ENCODE measurements around the gene CSTPP1. TPM values are rescaled to one million over a fixed set of nuclear protein-coding genes. Genes with fewer than 3 reads are reported as not detected.
"Not testable (repeated sequence)": the region's sequence is repeated elsewhere in the genome, so short reads cannot be mapped to it uniquely, and the experiment has no call there.

Gene CSTPP1
- total RNA-seq, 4 donors from 2014 or later: 31.8 to 42.1 (median 39.1) TPM

GRCh38 chr11:47189100-47189834, 252.7 kb downstream of the CSTPP1 start:
- DNase-seq: peak in 1 of 3 donors; percentile 66
- H3K27ac ChIP-seq: peak overlapping the region in 2 of 4 donors; percentile 72 to 89
- H3K36me3 ChIP-seq: no peaks in the 10 kb centered on the region
- H3K27me3 ChIP-seq: peaks cover 0 to 6% of the 10 kb centered on the region in 2 donors
- TF ChIP-seq CTCF (IDR thresholded peaks at IDR 0.05) (no peak), POLR2A (IDR thresholded peaks at IDR 0.05) (no peak)
- no peak overlapping the region for H3K4me3 ChIP-seq
- peaks cover 6 to 47% (median 13%) of the 10 kb centered on the region in 4 donors for H3K4me1 ChIP-seq
- H3K9me3 ChIP-seq: no peaks in the 10 kb centered on the region

GRCh38 chr11:47191137-47191536, 254.6 kb downstream of the CSTPP1 start:
- H3K27ac ChIP-seq, DNase-seq, H3K36me3 ChIP-seq, H3K27me3 ChIP-seq, H3K4me3 ChIP-seq, H3K9me3 ChIP-seq: not testable (repeated sequence)
- H3K4me1 ChIP-seq: peaks cover 4 to 30% (median 7%) of the 10 kb centered on the region in 4 donors

- no peaks in the 10 kb centered on the region for H3K27me3 ChIP-seq
- H3K36me3 ChIP-seq: no peaks in the 10 kb centered on the region
- DNase-seq: no peak
- H3K4me3 ChIP-seq: no peak overlapping the region
- H3K9me3 ChIP-seq: no peaks in the 10 kb centered on the region
- peaks cover 0 to 22% (median 5%) of the 10 kb centered on the region in 4 donors for H3K4me1 ChIP-seq
- no peak for TF ChIP-seq POLR2A (IDR thresholded peaks at IDR 0.05)
- TF ChIP-seq CTCF (IDR thresholded peaks at IDR 0.05): no peak
- H3K27ac ChIP-seq: no peak overlapping the region
Measured at GRCh38 chr11:47192111-47192510, 255.6 kb downstream of the CSTPP1 start.

- H3K36me3 ChIP-seq, H3K4me1 ChIP-seq, H3K27ac ChIP-seq, H3K4me3 ChIP-seq, DNase-seq, H3K27me3 ChIP-seq, H3K9me3 ChIP-seq: not testable (repeated sequence)
Measured at GRCh38 chr11:47198161-47198560, 261.6 kb downstream of the CSTPP1 start.

GRCh38 chr11:47201015-47201414, 264.5 kb downstream of the CSTPP1 start:
- H3K27ac ChIP-seq: no peak overlapping the region
- TF ChIP-seq POLR2A (IDR thresholded peaks at IDR 0.05) (no peak), CTCF (IDR thresholded peaks at IDR 0.05) (no peak)
- no peaks in the 10 kb centered on the region for H3K27me3 ChIP-seq
- DNase-seq: no peak
- H3K4me3 ChIP-seq: no peak overlapping the region
- no peaks in the 10 kb centered on the region for H3K9me3 ChIP-seq
- no peaks in the 10 kb centered on the region for H3K36me3 ChIP-seq
- H3K4me1 ChIP-seq: no peaks in the 10 kb centered on the region

GRCh38 chr11:47202576-47202975, 266.0 kb downstream of the CSTPP1 start:
- Histone ChIP-seq H3K36me3 (no peaks in the 10 kb centered on the region), H3K27me3 (no peaks in the 10 kb centered on the region), H3K4me3 (no peak overlapping the region), H3K9me3 (no peaks in the 10 kb centered on the region), H3K27ac (no peak overlapping the region), H3K4me1 (no peaks in the 10 kb centered on the region)
- TF ChIP-seq CTCF (IDR thresholded peaks at IDR 0.05) (no peak), POLR2A (IDR thresholded peaks at IDR 0.05) (no peak)
- no peak for DNase-seq

- no peaks in the 10 kb centered on the region for H3K36me3 ChIP-seq
- no peak for DNase-seq
- no peaks in the 10 kb centered on the region for H3K9me3 ChIP-seq
- no peak overlapping the region for H3K27ac ChIP-seq
- no peak overlapping the region for H3K4me3 ChIP-seq
- no peaks in the 10 kb centered on the region for H3K4me1 ChIP-seq
- TF ChIP-seq POLR2A (IDR thresholded peaks at IDR 0.05) (no peak), CTCF (IDR thresholded peaks at IDR 0.05) (no peak)
- H3K27me3 ChIP-seq: no peaks in the 10 kb centered on the region
Measured at GRCh38 chr11:47204637-47204989, 268.1 kb downstream of the CSTPP1 start.

- DNase-seq, H3K27me3 ChIP-seq, H3K9me3 ChIP-seq, H3K4me1 ChIP-seq, H3K36me3 ChIP-seq, H3K27ac ChIP-seq, H3K4me3 ChIP-seq: not testable (repeated sequence)
Measured at GRCh38 chr11:47206577-47206976, 270.0 kb downstream of the CSTPP1 start.

Measured in Peyer's patch (tissue), 4 donors.